Stimulated activated CD4-positive, alpha-beta T cell treated with anti-CD3 and anti-CD28 coated beads, TNF-alpha, amount 100 ng/mL, for 24 hours (primary cell): ENCODE data around the gene TUT1.
A peak's percentile ranks its signal among the peaks of the same experiment; 100 is the strongest.

Experiments
- DNase-seq, 3 experiments: peaks; one replicate each; pipeline ENCODE4 v3.0.0-alpha.2; 2020; ENCODE audit warnings: low read depth in 3 of 3

Gene TUT1

GRCh38 chr11:62542111-62542745 is 49.1 kb downstream of the TUT1 start:
- DNase-seq = no peak

GRCh38 chr11:62540804-62541701 is 50.3 kb downstream of the TUT1 start:
- peak in 1 of 3 experiments; percentile 35 for DNase-seq

- DNase-seq = peak in 1 of 3 experiments; percentile 61
These were observed 51.9 kb downstream of the TUT1 start for GRCh38 chr11:62539238-62539925.

GRCh38 chr11:62538470-62539237 is 52.7 kb downstream of the TUT1 start:
- no peak for DNase-seq

- no peak for DNase-seq
These were observed 54.9 kb downstream of the TUT1 start for GRCh38 chr11:62536301-62536957.

- DNase-seq = no peak
These were observed 55.5 kb downstream of the TUT1 start for GRCh38 chr11:62535802-62536201.

GRCh38 chr11:62534779-62535545 is 56.4 kb downstream of the TUT1 start:
- no peak for DNase-seq

GRCh38 chr11:62532096-62532495 is 59.2 kb downstream of the TUT1 start:
- DNase-seq = no peak
